ENCODE results near the gene ZNF827. TPM values are rescaled to one million over a fixed set of nuclear protein-coding genes. Genes with fewer than 3 reads are reported as not detected.

ZNF827 gene
- total and polyA plus RNA-seq, 2 of the 8 experiments (the other 6 are each of a cell fraction or from before 2014, with no cell fraction given): 25.3 to 26.2 TPM

GRCh38 chr4:145937971-145938611 is 532 bp downstream of the ZNF827 start:
- Histone ChIP-seq H4K91ac (replicated peaks; ENCODE audit: insufficient read length, low read length) (peak overlapping the region; percentile 45), H2BK20ac (ENCODE audit: low read length) (no peak overlapping the region), H2AK5ac (ENCODE audit: low read depth, low read length) (no peak overlapping the region; the same call in 1 of the 2 replicates), H2BK5ac (ENCODE audit: low read depth, low read length) (peak overlapping the region; percentile 93), H4K20me1 (replicated peaks in 1 of 2; ENCODE audit: control insufficient read depth in 1 of 2, insufficient read depth in 2 of 2, low read length in 2 of 2) (peaks cover 0 to 4% of the 10 kb centered on the region in 2 experiments), H3K27me3 (replicated peaks in 1 of 4; ENCODE audit: control insufficient read depth in 3 of 4, extremely low read depth in 1 of 4, insufficient read depth in 3 of 4, low read length in 3 of 4) (no peaks in the 10 kb centered on the region), H3K4me1 (replicated peaks in 1 of 4; ENCODE audit: control insufficient read depth in 3 of 4, insufficient read depth in 4 of 4, low read length in 3 of 4) (peaks cover 4 to 17% (median 11%) of the 10 kb centered on the region in 4 experiments; a peak in 4 of 7 replicates), H3K23ac (ENCODE audit: insufficient read length) (no peak overlapping the region), H3K36me3 (ENCODE audit: control insufficient read depth in 2 of 4, insufficient read depth in 4 of 4, low read length in 3 of 4) (no peaks in the 10 kb centered on the region), H2BK120ac (replicated peaks; ENCODE audit: low read depth, low read length) (no peak overlapping the region), H2BK15ac (ENCODE audit: low read length) (no peak overlapping the region), H3K4me3 (ENCODE audit: extremely low read depth in 1 of 4, insufficient read depth in 2 of 4, low read depth in 3 of 4, low read length in 4 of 4) (peak overlapping the region; percentile 68 to 97 (median 94)), H3K4me2 (ENCODE audit: insufficient read depth in 1 of 2, low read depth in 2 of 2, low read length in 2 of 2) (peak overlapping the region; percentile 79 to 92), H3K9me3 (ENCODE audit: insufficient read depth in 2 of 2, low read depth in 1 of 2, low read length in 1 of 2) (no peaks in the 10 kb centered on the region), H3K23me2 (ENCODE audit: low read depth, low read length) (peaks cover 10% of the 10 kb centered on the region), H2BK12ac (ENCODE audit: low read depth, low read length) (peak overlapping the region; percentile 91), H3K9ac (replicated peaks in 1 of 4; ENCODE audit: extremely low read depth in 1 of 4, low read depth in 3 of 4, low read length in 3 of 4) (peak overlapping the region; percentile 83 to 92 (median 88)), H2AFZ (ENCODE audit: low read length) (no peak overlapping the region), H3K79me2 (ENCODE audit: control insufficient read depth in 1 of 2, insufficient read depth in 2 of 2, low read length in 2 of 2) (peaks cover 5 to 38% of the 10 kb centered on the region in 2 experiments), H4K8ac (ENCODE audit: extremely low read depth, insufficient read depth, low read length) (peak overlapping the region; percentile 57; the same call in 1 of the 2 replicates), H3K79me1 (ENCODE audit: low read depth, low read length) (no peaks in the 10 kb centered on the region; the same call in 1 of the 2 replicates), H3K14ac (ENCODE audit: insufficient read length) (no peak overlapping the region), H3K56ac (replicated peaks; ENCODE audit: insufficient read length, low read depth, low read length) (peak overlapping the region; percentile 77), H3K18ac (ENCODE audit: extremely low read depth, low read length) (peak overlapping the region; percentile 84; the same call in 1 of the 2 replicates), H4K5ac (ENCODE audit: insufficient read length, low read depth, low read length) (peak overlapping the region; percentile 77), H3K27ac (ENCODE audit: low read depth, low read length) (peak overlapping the region; percentile 85), H3K4ac (replicated peaks; ENCODE audit: insufficient read length, low read depth, low read length) (no peak overlapping the region)
- FAIRE-seq (no peak), DNase-seq (ENCODE audit: low read depth in 1 of 2, low spot score in 2 of 2) (peak in 1 of 2 experiments; percentile 48)
- ChIA-PET CTCF (ENCODE audit: partially characterized antibody) (interaction anchor here (1.1 kb wide), 1 partner anchor 163 kb away, joined by 4 read pairs; no protein-coding TSS in a partner anchor), POLR2A (ENCODE audit: partially characterized antibody) (no interaction called here)
- WGBS, 2 experiments (ENCODE audit: extremely low coverage in 1 of 2, insufficient coverage in 1 of 2, insufficient read length in 1 of 2, insufficient replicate concordance in 2 of 2, low coverage in 1 of 2, low lambda C conversion rate in 2 of 2, missing lambda C conversion rate in 1 of 2): 3% methylated on average over 10 of the region's 18 CpGs; no CpG with 5 or more reads in 1 of the 2 experiments
- peak; percentile 12 for TF ChIP-seq CTBP2 (IDR thresholded peaks at IDR 0.05; ENCODE audit: borderline replicate concordance, insufficient read depth, insufficient read length, low read length)
- TF ChIP-seq CBX5 (IDR thresholded peaks at IDR 0.05; ENCODE audit: low read depth, low read length): no peak
- TF ChIP-seq TAF1 (IDR thresholded peaks at IDR 0.05; ENCODE audit: low read depth, low read length): peak; percentile 46
- no peak for TF ChIP-seq SIX5 (IDR thresholded peaks at IDR 0.05; ENCODE audit: low read depth, low read length)
- peak; percentile 24 for TF ChIP-seq KDM4A (IDR thresholded peaks at IDR 0.05; ENCODE audit: low read depth, low read length, severe bottlenecking)
- no peak for TF ChIP-seq NRF1 (IDR thresholded peaks at IDR 0.05; ENCODE audit: low read depth, low read length)
- TF ChIP-seq FOSL1 (IDR thresholded peaks at IDR 0.05; ENCODE audit: insufficient read depth, low read depth, low read length): no peak
- no peak for TF ChIP-seq ZNF274 (IDR thresholded peaks at IDR 0.05; ENCODE audit: borderline replicate concordance, extremely low read depth, low read length)
- TF ChIP-seq ASH2L (IDR thresholded peaks at IDR 0.05; ENCODE audit: low read length): peak; percentile 34
- TF ChIP-seq, protein P1, sequence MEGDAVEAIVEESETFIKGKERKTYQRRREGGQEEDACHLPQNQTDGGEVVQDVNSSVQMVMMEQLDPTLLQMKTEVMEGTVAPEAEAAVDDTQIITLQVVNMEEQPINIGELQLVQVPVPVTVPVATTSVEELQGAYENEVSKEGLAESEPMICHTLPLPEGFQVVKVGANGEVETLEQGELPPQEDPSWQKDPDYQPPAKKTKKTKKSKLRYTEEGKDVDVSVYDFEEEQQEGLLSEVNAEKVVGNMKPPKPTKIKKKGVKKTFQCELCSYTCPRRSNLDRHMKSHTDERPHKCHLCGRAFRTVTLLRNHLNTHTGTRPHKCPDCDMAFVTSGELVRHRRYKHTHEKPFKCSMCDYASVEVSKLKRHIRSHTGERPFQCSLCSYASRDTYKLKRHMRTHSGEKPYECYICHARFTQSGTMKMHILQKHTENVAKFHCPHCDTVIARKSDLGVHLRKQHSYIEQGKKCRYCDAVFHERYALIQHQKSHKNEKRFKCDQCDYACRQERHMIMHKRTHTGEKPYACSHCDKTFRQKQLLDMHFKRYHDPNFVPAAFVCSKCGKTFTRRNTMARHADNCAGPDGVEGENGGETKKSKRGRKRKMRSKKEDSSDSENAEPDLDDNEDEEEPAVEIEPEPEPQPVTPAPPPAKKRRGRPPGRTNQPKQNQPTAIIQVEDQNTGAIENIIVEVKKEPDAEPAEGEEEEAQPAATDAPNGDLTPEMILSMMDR (IDR thresholded peaks at IDR 0.05; ENCODE audit: control extremely low read depth in 1 of 3, insufficient read depth in 1 of 3, low read depth in 1 of 3, low read length in 3 of 3): no peak

Data from H1 (cell line).